HL-60 (cell line): Measurements from ENCODE around the gene KAT2B.

ENCODE experiments used
- CTCF ChIP-seq: IDR thresholded peaks from one replicate; pipeline ENCODE4 v1.5.1; 2011; ENCODE audit warnings: low read length, control low read depth, inconsistent platforms; ENCODE audit not compliant: insufficient read depth
- GABPA ChIP-seq: IDR thresholded peaks from 2 replicates; pipeline ENCODE4 v1.6.1; 2012; ENCODE audit warnings: low read depth
- SPI1 ChIP-seq: IDR thresholded peaks from 2 replicates; pipeline ENCODE4 v1.6.1; 2012; ENCODE audit warnings: low read depth, mild to moderate bottlenecking, borderline replicate concordance

- TF ChIP-seq CTCF (no peak), GABPA (no peak), SPI1 (no peak)
Measured at GRCh38 chr3:20097015-20097414, 56.8 kb downstream of the KAT2B start.
